Calu3 (cell line): ENCODE measurements around the gene PDE12. TPM values are rescaled to one million over a fixed set of nuclear protein-coding genes. Genes with fewer than 3 reads are reported as not detected.

ENCODE experiments used
- BruUV-seq: library from RNA; stranded (reverse); fragments of 400-500 nt; replicated peaks from 2 replicates; lab custom pipeline; 2021; lab: Mats Ljungman, UMichigan
- CTCF ChIA-PET: fragments of 300-600 bp; sonication (Branson Sonifier 250); formaldehyde crosslinking; loops from one replicate; lab custom pipeline; 2022; ENCODE audit warnings: antibody characterized with exemption; lab: Charles Lee
- DNase-seq: peaks from one replicate; pipeline ENCODE4 v3.0.0; 2022
- H3K27ac Mint-ChIP-seq: one replicate; pipeline ENCODE4 v1.8.0; 2022; ENCODE audit warnings: mixed read lengths; ENCODE audit not compliant: unreplicated experiment
- H3K27me3 Mint-ChIP-seq: one replicate; pipeline ENCODE4 v1.8.0; 2022; ENCODE audit warnings: mixed read lengths; ENCODE audit not compliant: unreplicated experiment
- H3K36me3 Mint-ChIP-seq: one replicate; pipeline ENCODE4 v1.8.0; 2022; ENCODE audit warnings: mild to moderate bottlenecking, moderate library complexity, mixed read lengths; ENCODE audit not compliant: insufficient read depth, unreplicated experiment
- H3K4me1 Mint-ChIP-seq: one replicate; pipeline ENCODE4 v1.8.0; 2022; ENCODE audit warnings: mild to moderate bottlenecking, low read depth, mixed read lengths; ENCODE audit not compliant: unreplicated experiment
- H3K4me3 Mint-ChIP-seq: one replicate; pipeline ENCODE4 v1.8.0; 2022; ENCODE audit warnings: mild to moderate bottlenecking, low read depth, moderate library complexity, mixed read lengths; ENCODE audit not compliant: unreplicated experiment
- H3K9me3 Mint-ChIP-seq: one replicate; pipeline ENCODE4 v1.8.0; 2022; ENCODE audit warnings: low read depth, mixed read lengths; ENCODE audit not compliant: unreplicated experiment
- intact Hi-C: fragments of 100-400 bp; cut with micrococcal nuclease; formaldehyde crosslinking; loops from one replicate; pipeline ENCODE4 v1.10.0; 2022; ENCODE audit not compliant: unreplicated experiment
- total RNA-seq: library from RNA; stranded (reverse); gene quantifications from 2 replicates; pipeline ENCODE4 v1.2.3, GENCODE V29; 2022
- TF ChIP-seq, protein P1 (sequence below): fragments of 200-600 bp; IDR thresholded peaks from one replicate; pipeline ENCODE4 v1.8.0; 2022; ENCODE audit warnings: antibody characterized with exemption; ENCODE audit not compliant: unreplicated experiment

Gene PDE12
- total RNA-seq, 1 experiment from 2014 or later = 27.4 TPM

- CTCF ChIA-PET = no interaction called here
- no peaks in the 10 kb centered on the region for H3K9me3 Mint-ChIP-seq
- DNase-seq = peak; percentile 82
- H3K36me3 Mint-ChIP-seq = peaks cover 79% of the 10 kb centered on the region
- intact Hi-C loops = loop anchor here (10.0 kb wide), 1 partner anchor 158 kb away; the partner anchor contains the start of gene SLMAP
- peaks cover 39% of the 10 kb centered on the region for H3K4me1 Mint-ChIP-seq
- TSS peak; percentile 30 for BruUV-seq
- TF ChIP-seq, protein P1, sequence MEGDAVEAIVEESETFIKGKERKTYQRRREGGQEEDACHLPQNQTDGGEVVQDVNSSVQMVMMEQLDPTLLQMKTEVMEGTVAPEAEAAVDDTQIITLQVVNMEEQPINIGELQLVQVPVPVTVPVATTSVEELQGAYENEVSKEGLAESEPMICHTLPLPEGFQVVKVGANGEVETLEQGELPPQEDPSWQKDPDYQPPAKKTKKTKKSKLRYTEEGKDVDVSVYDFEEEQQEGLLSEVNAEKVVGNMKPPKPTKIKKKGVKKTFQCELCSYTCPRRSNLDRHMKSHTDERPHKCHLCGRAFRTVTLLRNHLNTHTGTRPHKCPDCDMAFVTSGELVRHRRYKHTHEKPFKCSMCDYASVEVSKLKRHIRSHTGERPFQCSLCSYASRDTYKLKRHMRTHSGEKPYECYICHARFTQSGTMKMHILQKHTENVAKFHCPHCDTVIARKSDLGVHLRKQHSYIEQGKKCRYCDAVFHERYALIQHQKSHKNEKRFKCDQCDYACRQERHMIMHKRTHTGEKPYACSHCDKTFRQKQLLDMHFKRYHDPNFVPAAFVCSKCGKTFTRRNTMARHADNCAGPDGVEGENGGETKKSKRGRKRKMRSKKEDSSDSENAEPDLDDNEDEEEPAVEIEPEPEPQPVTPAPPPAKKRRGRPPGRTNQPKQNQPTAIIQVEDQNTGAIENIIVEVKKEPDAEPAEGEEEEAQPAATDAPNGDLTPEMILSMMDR = no peak
- no peaks in the 10 kb centered on the region for H3K27me3 Mint-ChIP-seq
- H3K27ac Mint-ChIP-seq = peak overlapping the region; percentile 86
- H3K4me3 Mint-ChIP-seq = peak overlapping the region; percentile 87
Observed at GRCh38 chr3:57596495-57597126, 40.5 kb downstream of the PDE12 start.

- TF ChIP-seq, protein P1 = no peak
- intact Hi-C loops = loop anchor here (10.0 kb wide), 1 partner anchor 157 kb away; the partner anchor contains the start of gene SLMAP
- H3K27ac Mint-ChIP-seq = peak within 1 kb of the TSS; percentile 86
- DNase-seq = peak; percentile 99
- H3K9me3 Mint-ChIP-seq = no peaks in the 10 kb centered on the region
- CTCF ChIA-PET = interaction anchor here (1.0 kb wide), 2 partner anchors 15 to 200 kb away, joined by 4 to 7 read pairs; no protein-coding TSS in a partner anchor
- peaks cover 32% of the 10 kb centered on the region for H3K4me1 Mint-ChIP-seq
- peaks cover 73% of the 10 kb centered on the region for H3K36me3 Mint-ChIP-seq
- peak within 1 kb of the TSS; percentile 87 for H3K4me3 Mint-ChIP-seq
- no peaks in the 10 kb centered on the region for H3K27me3 Mint-ChIP-seq
- BruUV-seq = no TSS peak
Observed at GRCh38 chr3:57597127-57597923, 41.3 kb downstream of the PDE12 start, which contains the start of gene ARF4. TSS of gene ARF4 (minus strand) at chr3:57597344. CDS start at chr3:57597140, 204 bp downstream.

GRCh38 chr3:57598765-57599360 is 42.8 kb downstream of the PDE12 start:
- CTCF ChIA-PET = interaction anchor here (0.6 kb wide), 1 partner anchor 218 kb away, joined by 4 read pairs; no protein-coding TSS in a partner anchor
- TF ChIP-seq, protein P1 = no peak
- peak overlapping the region; percentile 86 for H3K27ac Mint-ChIP-seq
- BruUV-seq = no TSS peak
- no peaks in the 10 kb centered on the region for H3K9me3 Mint-ChIP-seq
- H3K4me3 Mint-ChIP-seq = peak overlapping the region; percentile 87
- H3K4me1 Mint-ChIP-seq = peaks cover 18% of the 10 kb centered on the region
- intact Hi-C loops = loop anchor here (10.0 kb wide), 1 partner anchor 156 kb away; the partner anchor contains the start of gene SLMAP
- no peak for DNase-seq
- no peaks in the 10 kb centered on the region for H3K27me3 Mint-ChIP-seq
- peaks cover 58% of the 10 kb centered on the region for H3K36me3 Mint-ChIP-seq

DNA sequence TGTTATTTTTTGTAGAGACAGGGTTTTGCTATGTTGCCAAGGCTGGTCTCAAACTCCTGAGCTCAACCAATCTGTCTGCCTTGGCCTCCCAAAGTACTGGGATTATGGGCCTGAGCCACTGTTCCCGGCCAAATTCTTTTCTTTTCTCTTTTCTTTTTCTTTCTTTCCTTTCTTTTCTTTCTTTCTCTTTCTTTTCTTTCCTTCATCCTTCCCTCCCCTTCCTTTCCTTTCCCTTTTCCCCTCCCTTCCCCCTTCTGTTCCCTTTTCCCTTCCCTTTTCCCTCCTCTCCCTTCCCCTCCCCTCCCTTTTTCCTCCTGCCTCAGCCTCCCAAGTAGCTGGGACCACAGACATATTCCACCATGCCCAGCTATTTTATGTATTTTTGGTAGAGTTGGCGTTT is 44.1 kb downstream of the PDE12 start:
- Mint-ChIP-seq H3K4me3 (no peak overlapping the region), H3K9me3 (no peaks in the 10 kb centered on the region), H3K36me3 (peaks cover 52% of the 10 kb centered on the region), H3K4me1 (peaks cover 10% of the 10 kb centered on the region), H3K27ac (no peak overlapping the region), H3K27me3 (no peaks in the 10 kb centered on the region)
- BruUV-seq = no TSS peak
- DNase-seq = no peak
- CTCF ChIA-PET = interaction anchor here (0.7 kb wide), 1 partner anchor 372 kb away, joined by 7 read pairs; no protein-coding TSS in a partner anchor
- TF ChIP-seq, protein P1 = no peak
- intact Hi-C loops = no loop called here
